H1 (cell line): ENCODE results near the gene TMEM38A. TPM values are rescaled to one million over a fixed set of nuclear protein-coding genes. Genes with fewer than 3 reads are reported as not detected.

Experiments
- CTCF ChIA-PET: fragments of 300-600 bp; sonication (Branson Sonifier 250); formaldehyde crosslinking; loops from one replicate; lab custom pipeline; 2021; ENCODE audit not compliant: partially characterized antibody; lab: Charles Lee
- POLR2A ChIA-PET: fragments of 300-600 bp; sonication (Branson Sonifier 250); formaldehyde crosslinking; loops from one replicate; lab custom pipeline; 2021; ENCODE audit warnings: inconsistent platforms; ENCODE audit not compliant: partially characterized antibody; lab: Charles Lee
- DNase-seq, 2 experiments: peaks; one replicate each; pipeline versions ENCODE4 v3.0.0 to v3.0.0-alpha.2; 2010 to 2022; ENCODE audit warnings: low spot score in 2 of 2, low read depth in 1 of 2, mixed read lengths in 1 of 2
- FAIRE-seq: peaks from 2 replicates; lab custom pipeline; 2011; peaks lifted over from hg19 to GRCh38; lab: Jason Lieb, UNC
- H2AFZ ChIP-seq: 2 replicates; pipeline ENCODE4 v1.8.1; 2012; ENCODE audit warnings: low read length, inconsistent platforms
- H2AK5ac ChIP-seq: 2 replicates; pipeline ENCODE4 v1.6.1; 2013; ENCODE audit warnings: low read depth, low read length
- H2BK120ac ChIP-seq: replicated peaks from 2 replicates; pipeline ENCODE3; 2013; ENCODE audit warnings: low read depth, low read length, inconsistent platforms
- H2BK12ac ChIP-seq: 2 replicates; pipeline ENCODE4 v1.6.1; 2013; ENCODE audit warnings: low read depth, low read length
- H2BK15ac ChIP-seq: 2 replicates; pipeline ENCODE4 v1.6.1; 2013; ENCODE audit warnings: low read length
- H2BK20ac ChIP-seq: 2 replicates; pipeline ENCODE4 v1.6.1; 2013; ENCODE audit warnings: low read length
- H2BK5ac ChIP-seq: 2 replicates; pipeline ENCODE4 v1.6.1; 2013; ENCODE audit warnings: low read depth, low read length
- H3K14ac ChIP-seq: 2 replicates; pipeline ENCODE4 v1.6.1; 2013; ENCODE audit warnings: inconsistent platforms; ENCODE audit not compliant: insufficient read length
- H3K18ac ChIP-seq: 2 replicates; pipeline ENCODE4 v1.6.1; 2013; ENCODE audit warnings: low read length; ENCODE audit errors: extremely low read depth
- H3K23ac ChIP-seq: 2 replicates; pipeline ENCODE4 v1.6.1; 2013; ENCODE audit warnings: inconsistent platforms; ENCODE audit not compliant: insufficient read length
- H3K23me2 ChIP-seq: 2 replicates; pipeline ENCODE4 v1.6.1; 2013; ENCODE audit warnings: low read depth, low read length
- H3K27ac ChIP-seq: 2 replicates; pipeline ENCODE4 v1.6.1; 2011; ENCODE audit warnings: low read depth, low read length, inconsistent platforms
- H3K27me3 ChIP-seq, 4 experiments: replicated peaks in 1 of 4; 1 replicate in 1 of 4; 2 replicates in 3 of 4; pipeline versions ENCODE4 v1.6.1 to v1.8.1; 2011 to 2013; ENCODE audit warnings: low read length in 3 of 4, mild to moderate bottlenecking in 3 of 4, inconsistent platforms in 2 of 4, mixed read lengths in 2 of 4, moderate library complexity in 1 of 4; ENCODE audit not compliant: control insufficient read depth in 3 of 4, insufficient read depth in 3 of 4; ENCODE audit errors: extremely low read depth in 1 of 4
- H3K36me3 ChIP-seq, 4 experiments: 2 replicates each; pipeline versions ENCODE4 v1.6.1 to v1.8.1; 2011 to 2013; ENCODE audit warnings: mild to moderate bottlenecking in 4 of 4, low read length in 3 of 4, moderate library complexity in 2 of 4, control low read depth in 1 of 4, inconsistent platforms in 1 of 4; ENCODE audit not compliant: insufficient read depth in 4 of 4, control insufficient read depth in 2 of 4
- H3K4ac ChIP-seq: replicated peaks from 2 replicates; pipeline ENCODE3; 2013; ENCODE audit warnings: low read length, low read depth, mixed read lengths, inconsistent platforms; ENCODE audit not compliant: insufficient read length
- H3K4me1 ChIP-seq, 4 experiments: replicated peaks in 1 of 4; 1 replicate in 1 of 4; 2 replicates in 3 of 4; pipeline versions ENCODE4 v1.6.1 to v1.8.1; 2011 to 2013; ENCODE audit warnings: low read length in 3 of 4, inconsistent platforms in 2 of 4, mixed read lengths in 1 of 4; ENCODE audit not compliant: insufficient read depth in 4 of 4, control insufficient read depth in 3 of 4
- H3K4me2 ChIP-seq, 2 experiments: 2 replicates each; pipeline versions ENCODE4 v1.6.1 to v1.8.1; 2011 to 2013; ENCODE audit warnings: low read depth in 2 of 2, low read length in 2 of 2, control low read depth in 1 of 2, inconsistent platforms in 1 of 2, mild to moderate bottlenecking in 1 of 2; ENCODE audit not compliant: insufficient read depth in 1 of 2
- H3K4me3 ChIP-seq, 4 experiments: fragments of 200-600, 300-600 bp in 1 of 4; sonication (generic), shearing (Covaris generic), sonication (Bioruptor Twin) in 1 of 4; 2 replicates each; pipeline versions ENCODE4 v1.5.1 to v1.8.1; 2011 to 2016; ENCODE audit warnings: low read length in 4 of 4, low read depth in 3 of 4, control low read depth in 2 of 4, inconsistent platforms in 2 of 4, mild to moderate bottlenecking in 2 of 4, mixed read lengths in 1 of 4, moderate library complexity in 1 of 4; ENCODE audit not compliant: insufficient read depth in 2 of 4; ENCODE audit errors: extremely low read depth in 1 of 4
- H3K56ac ChIP-seq: replicated peaks from 2 replicates; pipeline ENCODE3; 2013; ENCODE audit warnings: low read depth, mild to moderate bottlenecking, mixed read lengths, low read length, inconsistent platforms; ENCODE audit not compliant: insufficient read length
- H3K79me1 ChIP-seq: 2 replicates; pipeline ENCODE4 v1.6.1; 2013; ENCODE audit warnings: low read depth, low read length, control low read depth
- H3K79me2 ChIP-seq, 2 experiments: 2 replicates each; pipeline versions ENCODE4 v1.6.1 to v1.8.1; 2012 to 2013; ENCODE audit warnings: low read length in 2 of 2, mild to moderate bottlenecking in 2 of 2, inconsistent platforms in 1 of 2; ENCODE audit not compliant: insufficient read depth in 2 of 2, control insufficient read depth in 1 of 2
- H3K9ac ChIP-seq, 4 experiments: replicated peaks in 1 of 4; 1 replicate in 1 of 4; 2 replicates in 3 of 4; pipeline versions ENCODE4 v1.6.1 to v1.8.1; 2011 to 2013; ENCODE audit warnings: low read depth in 3 of 4, low read length in 3 of 4, control low read depth in 2 of 4, mild to moderate bottlenecking in 2 of 4, moderate library complexity in 2 of 4, inconsistent platforms in 1 of 4; ENCODE audit errors: extremely low read depth in 1 of 4
- H3K9me3 ChIP-seq, 2 experiments: 2 replicates each; pipeline versions ENCODE4 v1.6.1 to v1.8.1; 2012 to 2013; ENCODE audit warnings: mild to moderate bottlenecking in 2 of 2, moderate library complexity in 2 of 2, control low read depth in 1 of 2, inconsistent platforms in 1 of 2, low read depth in 1 of 2, low read length in 1 of 2, mixed read lengths in 1 of 2; ENCODE audit not compliant: insufficient read depth in 2 of 2
- H4K20me1 ChIP-seq, 2 experiments: replicated peaks in 1 of 2; 2 replicates each; pipeline versions ENCODE3 to v1.8.1; 2011 to 2013; ENCODE audit warnings: inconsistent platforms in 2 of 2, low read length in 2 of 2, mild to moderate bottlenecking in 1 of 2; ENCODE audit not compliant: insufficient read depth in 2 of 2, control insufficient read depth in 1 of 2
- H4K5ac ChIP-seq: 2 replicates; pipeline ENCODE4 v1.6.1; 2013; ENCODE audit warnings: low read length, low read depth, mixed read lengths, inconsistent platforms; ENCODE audit not compliant: insufficient read length
- H4K8ac ChIP-seq: 2 replicates; pipeline ENCODE4 v1.8.0; 2013; ENCODE audit warnings: mild to moderate bottlenecking, moderate library complexity, low read length, inconsistent platforms; ENCODE audit not compliant: insufficient read depth; ENCODE audit errors: extremely low read depth
- H4K91ac ChIP-seq: replicated peaks from 2 replicates; pipeline ENCODE3; 2013; ENCODE audit warnings: low read length, mixed read lengths, inconsistent platforms; ENCODE audit not compliant: insufficient read length
- BRCA1 ChIP-seq: IDR thresholded peaks from 2 replicates; pipeline ENCODE4 v1.6.1; 2012; ENCODE audit warnings: low read depth, low read length, improper control_type of control experiment
- CHD1 ChIP-seq: IDR thresholded peaks from 2 replicates; pipeline ENCODE4 v1.6.1; 2012; ENCODE audit warnings: low read depth, low read length, improper control_type of control experiment
- SIX5 ChIP-seq: IDR thresholded peaks from 2 replicates; pipeline ENCODE4 v1.6.1; 2011; ENCODE audit warnings: mild to moderate bottlenecking, low read depth, low read length
- TAF7 ChIP-seq: optimal IDR thresholded peaks from 2 replicates; pipeline ENCODE3; 2011; ENCODE audit warnings: low read depth, mild to moderate bottlenecking, inconsistent platforms, low read length, moderate library complexity, borderline replicate concordance
- WGBS, 2 experiments: shearing (Covaris generic) in 1 of 2; methylation state at CpG; one replicate each; pipeline versions ENCODE4 v1.1.6 to v1.1.7; 2013 to 2015; ENCODE audit warnings: low lambda C conversion rate in 2 of 2, mixed read lengths in 2 of 2, inconsistent platforms in 1 of 2, low coverage in 1 of 2, missing lambda C conversion rate in 1 of 2; ENCODE audit not compliant: insufficient replicate concordance in 2 of 2, insufficient coverage in 1 of 2, insufficient read length in 1 of 2; ENCODE audit errors: extremely low coverage in 1 of 2, missing lambda C conversion rate in 1 of 2; 5-methylcytosine and 5-hydroxymethylcytosine counted together
- polyA plus RNA-seq, 7 experiments: library from polyadenylated mRNA; depleted of rRNA in 3 of 7; stranded (reverse) in 5 of 7; unstranded in 2 of 7; fragments of >200 nt in 5 of 7; fragments of 200-250 nt in 2 of 7; gene quantifications; 1 replicate in 5 of 7; 2 replicates in 1 of 7; 4 replicates in 1 of 7; pipeline versions ENCODE4 v1.2.1 to v1.2.3, GENCODE V29; 2011 to 2013; ENCODE audit warnings: missing spikeins in 2 of 7, mixed read lengths in 2 of 7
- total RNA-seq: library from RNA; stranded (reverse); fragmentation: NEBNext Ultra II Directional; extraction: Animal tissue kit (Norgen Biotek cat#: 25700); gene quantifications from 2 replicates; pipeline ENCODE4 v1.2.1, GENCODE V29; 2021

Gene TMEM38A
- total and polyA plus RNA-seq, 2 of the 8 experiments (the other 6 are each of a cell fraction or from before 2014, with no cell fraction given), result 8.9 to 9.2 TPM

DNA sequence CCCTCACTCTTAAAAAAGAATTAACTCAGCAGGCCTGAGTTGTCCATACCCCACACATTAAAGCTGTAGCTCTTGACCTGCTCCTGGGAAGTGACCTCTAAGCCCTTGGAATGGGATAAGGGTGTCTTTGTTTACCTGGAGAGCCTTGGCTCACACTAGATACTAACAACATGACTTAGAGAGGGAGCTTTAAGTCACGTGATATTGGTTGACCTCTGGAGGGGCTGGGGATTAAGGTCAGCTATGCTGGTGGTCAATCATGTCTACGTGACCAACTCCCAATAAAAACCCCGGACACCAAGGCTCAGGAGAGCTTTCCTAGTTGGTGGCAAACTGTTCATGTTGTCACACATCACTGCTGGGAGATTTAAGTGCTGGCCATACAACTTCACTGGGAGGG lies 61.7 kb downstream of the TMEM38A start:
- 76% methylated on average over 3 of the region's 3 CpGs; no CpG with 5 or more reads in 1 of the 2 experiments for WGBS, 2 experiments
- Histone ChIP-seq H2AFZ (no peak overlapping the region), H3K9me3 (peaks cover 3 to 7% of the 10 kb centered on the region in 2 experiments; a peak in 2 of 4 replicates), H2BK15ac (no peak overlapping the region), H2BK120ac (no peak overlapping the region), H4K91ac (no peak overlapping the region), H3K79me1 (no peaks in the 10 kb centered on the region), H2BK5ac (no peak overlapping the region), H3K23ac (no peak overlapping the region), H3K4me3 (no peak overlapping the region), H2BK20ac (no peak overlapping the region), H3K9ac (no peak overlapping the region), H3K23me2 (no peaks in the 10 kb centered on the region), H3K4ac (no peak overlapping the region), H3K79me2 (no peaks in the 10 kb centered on the region), H3K4me1 (no peaks in the 10 kb centered on the region), H3K27ac (no peak overlapping the region), H2AK5ac (no peak overlapping the region), H2BK12ac (no peak overlapping the region), H3K56ac (no peak overlapping the region), H3K27me3 (no peaks in the 10 kb centered on the region), H4K20me1 (no peaks in the 10 kb centered on the region), H3K14ac (no peak overlapping the region), H3K4me2 (no peak overlapping the region), H3K18ac (no peak overlapping the region), H4K8ac (no peak overlapping the region), H3K36me3 (no peaks in the 10 kb centered on the region), H4K5ac (no peak overlapping the region)
- TF ChIP-seq BRCA1 (no peak), TAF7 (no peak), SIX5 (no peak), CHD1 (no peak)
- FAIRE-seq (no peak), DNase-seq (no peak)
- POLR2A ChIA-PET, result interaction anchor here (0.6 to 0.8 kb wide), 2 partner anchors 10 to 11 kb away, joined by 3 read pairs; no protein-coding TSS in a partner anchor
- CTCF ChIA-PET, result interaction anchor here (0.6 to 1.3 kb wide), 3 partner anchors 8 to 95 kb away, joined by 3 to 6 read pairs (median 4); no protein-coding TSS in a partner anchor
